HEK293 (cell line): Measurements from ENCODE around the gene SNAPC4.

Experiments used
- CTCF ChIA-PET: fragments of 350-600 bp; formaldehyde crosslinking; extraction: SDS; loops from one replicate; lab custom pipeline; 2021; ENCODE audit warnings: antibody characterized with exemption; lab: Yijun Ruan, JAX
- POLR2A ChIA-PET: fragments of 300-600 bp; formaldehyde crosslinking; extraction: SDS; loops from one replicate; lab custom pipeline; 2020; ENCODE audit warnings: antibody characterized with exemption, inconsistent platforms; lab: Yijun Ruan, JAX
- H3K27ac ChIP-seq: fragments of 200-500 bp; sonication (Bioruptor generic); 2 replicates; pipeline ENCODE4 v1.5.1; 2014; ENCODE audit warnings: low read depth, low read length, control low read depth, inconsistent platforms; ENCODE audit errors: extremely low read depth
- H3K36me3 ChIP-seq, 2 experiments: fragments of 200-500 bp in 1 of 2; sonication (Bioruptor generic) in 1 of 2; 1 replicate in 1 of 2; 2 replicates in 1 of 2; pipeline ENCODE4 v1.5.1; 2014 to 2017; ENCODE audit warnings: inconsistent platforms in 2 of 2, low read length in 2 of 2; ENCODE audit not compliant: control insufficient read depth in 2 of 2, insufficient read depth in 1 of 2
- H3K4me1 ChIP-seq: fragments of 200-500 bp; sonication (Bioruptor generic); 2 replicates; pipeline ENCODE4 v1.5.1; 2014; ENCODE audit warnings: mild to moderate bottlenecking, low read length, inconsistent platforms; ENCODE audit not compliant: control insufficient read depth, insufficient read depth
- H3K4me3 ChIP-seq: 2 replicates; pipeline ENCODE4 v1.5.1; 2011; ENCODE audit warnings: low read depth, mild to moderate bottlenecking, control low read depth, low read length, moderate library complexity
- H3K9me3 ChIP-seq: fragments of 200-500 bp; sonication (Bioruptor generic); 2 replicates; pipeline ENCODE4 v1.5.1; 2014; ENCODE audit warnings: low read depth, low read length, inconsistent platforms; ENCODE audit not compliant: control insufficient read depth, insufficient read depth
- GLIS2 ChIP-seq: fragments of 450-650 bp; formaldehyde crosslinking; IDR thresholded peaks from 2 replicates; pipeline ENCODE4 v1.5.1; 2016; ENCODE audit warnings: missing biosample characterization, missing genetic modification characterization
- HIC1 ChIP-seq: fragments of 450-650 bp; formaldehyde crosslinking; IDR thresholded peaks from 2 replicates; pipeline ENCODE4 v1.5.1; 2016; ENCODE audit warnings: missing biosample characterization, missing genetic modification characterization
- HOXA7 ChIP-seq: sonication (generic); formaldehyde crosslinking; IDR thresholded peaks from 2 replicates; pipeline ENCODE4 v1.8.1; 2022; ENCODE audit warnings: missing genetic modification reagents, borderline replicate concordance
- KLF16 ChIP-seq: fragments of 450-650 bp; formaldehyde crosslinking; IDR thresholded peaks from 2 replicates; pipeline ENCODE4 v1.5.1; 2017; ENCODE audit warnings: missing biosample characterization, missing genetic modification characterization
- KLF7 ChIP-seq: fragments of 450-650 bp; formaldehyde crosslinking; IDR thresholded peaks from 2 replicates; pipeline ENCODE4 v1.5.1; 2016; ENCODE audit warnings: missing biosample characterization, missing genetic modification characterization, borderline replicate concordance
- KLF8 ChIP-seq: fragments of 450-650 bp; formaldehyde crosslinking; IDR thresholded peaks from 2 replicates; pipeline ENCODE4 v1.5.1; 2016; ENCODE audit warnings: missing biosample characterization, missing genetic modification characterization
- MYNN ChIP-seq: fragments of 450-650 bp; formaldehyde crosslinking; IDR thresholded peaks from 2 replicates; pipeline ENCODE4 v1.5.1; 2016; ENCODE audit warnings: missing biosample characterization, missing genetic modification characterization, borderline replicate concordance
- PBX3 ChIP-seq: sonication (generic); formaldehyde crosslinking; IDR thresholded peaks from 2 replicates; pipeline ENCODE4 v1.8.1; 2022; ENCODE audit warnings: mild to moderate bottlenecking, moderate library complexity, missing genetic modification reagents
- PRDM1 ChIP-seq: fragments of 450-650 bp; formaldehyde crosslinking; IDR thresholded peaks from 2 replicates; pipeline ENCODE4; 2016; ENCODE audit warnings: missing biosample characterization, missing genetic modification characterization
- REPIN1 ChIP-seq: fragments of 450-650 bp; formaldehyde crosslinking; IDR thresholded peaks from 2 replicates; pipeline ENCODE4 v1.5.1; 2017; ENCODE audit warnings: missing biosample characterization, missing genetic modification characterization, low read depth
- ZBTB26 ChIP-seq: fragments of 450-650 bp; formaldehyde crosslinking; optimal IDR thresholded peaks from 2 replicates; pipeline ENCODE3; 2016; ENCODE audit warnings: missing biosample characterization, mild to moderate bottlenecking, missing genetic modification characterization
- ZBTB7A ChIP-seq: fragments of 450-650 bp; formaldehyde crosslinking; IDR thresholded peaks from 2 replicates; pipeline ENCODE4 v1.5.1; 2016; ENCODE audit warnings: low read depth, missing biosample characterization, missing genetic modification characterization
- ZFP69B ChIP-seq: fragments of 450-650 bp; formaldehyde crosslinking; IDR thresholded peaks from 2 replicates; pipeline ENCODE4 v1.5.1; 2016; ENCODE audit warnings: missing biosample characterization, missing genetic modification characterization
- ZNF16 ChIP-seq: fragments of 450-650 bp; formaldehyde crosslinking; IDR thresholded peaks from 2 replicates; pipeline ENCODE4 v1.5.1; 2016; ENCODE audit warnings: low read depth, missing biosample characterization, missing genetic modification characterization
- ZNF175 ChIP-seq: fragments of 450-650 bp; formaldehyde crosslinking; IDR thresholded peaks from 2 replicates; pipeline ENCODE4 v1.5.1; 2016; ENCODE audit warnings: missing biosample characterization, missing genetic modification characterization
- ZNF214 ChIP-seq: fragments of 450-650 bp; formaldehyde crosslinking; IDR thresholded peaks from 2 replicates; pipeline ENCODE4 v1.5.1; 2017; ENCODE audit warnings: missing biosample characterization, mild to moderate bottlenecking, missing genetic modification characterization, borderline replicate concordance
- ZNF24 ChIP-seq: fragments of 450-650 bp; formaldehyde crosslinking; IDR thresholded peaks from 2 replicates; pipeline ENCODE4 v1.5.1; 2016; ENCODE audit warnings: missing biosample characterization, missing genetic modification characterization
- ZNF274 ChIP-seq, 2 experiments: fragments of 200-500 bp in 1 of 2; fragments of 450-650 bp in 1 of 2; sonication (Bioruptor generic) in 1 of 2; formaldehyde crosslinking in 1 of 2; IDR thresholded peaks; 2 replicates each; pipeline versions ENCODE4 v1.5.1 to v1.6.1; 2014 to 2016; ENCODE audit warnings: borderline replicate concordance in 1 of 2, inconsistent platforms in 1 of 2, low read length in 1 of 2, missing biosample characterization in 1 of 2, missing genetic modification characterization in 1 of 2
- ZNF398 ChIP-seq: fragments of 450-650 bp; formaldehyde crosslinking; IDR thresholded peaks from 2 replicates; pipeline ENCODE4 v1.5.1; 2017; ENCODE audit warnings: missing biosample characterization, missing genetic modification characterization
- ZNF501 ChIP-seq: fragments of 450-650 bp; formaldehyde crosslinking; IDR thresholded peaks from 2 replicates; pipeline ENCODE4 v1.5.1; 2016; ENCODE audit warnings: missing biosample characterization, missing genetic modification characterization
- ZNF548 ChIP-seq: fragments of 450-650 bp; formaldehyde crosslinking; IDR thresholded peaks from 2 replicates; pipeline ENCODE4 v1.5.1; 2016; ENCODE audit warnings: missing biosample characterization, missing genetic modification characterization
- ZNF571 ChIP-seq: fragments of 450-650 bp; formaldehyde crosslinking; IDR thresholded peaks from 2 replicates; pipeline ENCODE4 v1.5.0; 2017; ENCODE audit warnings: missing biosample characterization, missing genetic modification characterization
- ZNF585B ChIP-seq: fragments of 450-650 bp; formaldehyde crosslinking; IDR thresholded peaks from 2 replicates; pipeline ENCODE4 v1.5.1; 2016; ENCODE audit warnings: missing biosample characterization, missing genetic modification characterization
- ZNF660 ChIP-seq: fragments of 450-650 bp; IDR thresholded peaks from 2 replicates; pipeline ENCODE4 v1.5.1; 2018; ENCODE audit warnings: missing biosample characterization, mild to moderate bottlenecking, missing genetic modification characterization
- ZNF677 ChIP-seq: fragments of 450-650 bp; IDR thresholded peaks from 2 replicates; pipeline ENCODE4 v1.5.0; 2018; ENCODE audit warnings: missing biosample characterization, mild to moderate bottlenecking, missing genetic modification characterization, moderate library complexity
- ZSCAN18 ChIP-seq: fragments of 450-650 bp; formaldehyde crosslinking; IDR thresholded peaks from 2 replicates; pipeline ENCODE4 v1.5.1; 2016; ENCODE audit warnings: missing biosample characterization, missing genetic modification characterization
- TF ChIP-seq, protein P1 (sequence below): fragments of 450-650 bp; formaldehyde crosslinking; IDR thresholded peaks from 2 replicates; pipeline ENCODE4; 2016; ENCODE audit warnings: missing biosample characterization, missing genetic modification characterization

The SNAPC4 gene

DNA sequence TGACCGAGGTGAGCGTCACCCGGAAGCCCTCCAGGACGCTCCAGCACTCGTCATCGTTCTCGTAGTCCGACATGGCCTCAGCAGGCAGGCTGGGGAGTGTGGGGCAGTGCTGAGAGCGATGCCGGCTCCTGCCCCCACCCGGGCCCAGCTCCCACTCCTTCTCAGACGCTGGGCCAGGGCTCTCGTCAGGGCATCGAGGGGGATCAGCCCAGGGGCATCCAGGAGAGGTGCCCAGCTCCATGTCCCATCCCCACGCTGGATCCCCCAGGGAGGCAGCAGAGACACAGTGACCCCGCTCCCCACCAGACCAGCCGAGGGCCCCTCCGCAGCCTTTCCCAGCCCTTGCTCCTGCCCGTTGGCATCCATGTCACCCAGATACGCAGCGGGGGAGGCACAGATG lies 28.0 kb downstream of the SNAPC4 start:
- no peak overlapping the region for H3K4me3 ChIP-seq

DNA sequence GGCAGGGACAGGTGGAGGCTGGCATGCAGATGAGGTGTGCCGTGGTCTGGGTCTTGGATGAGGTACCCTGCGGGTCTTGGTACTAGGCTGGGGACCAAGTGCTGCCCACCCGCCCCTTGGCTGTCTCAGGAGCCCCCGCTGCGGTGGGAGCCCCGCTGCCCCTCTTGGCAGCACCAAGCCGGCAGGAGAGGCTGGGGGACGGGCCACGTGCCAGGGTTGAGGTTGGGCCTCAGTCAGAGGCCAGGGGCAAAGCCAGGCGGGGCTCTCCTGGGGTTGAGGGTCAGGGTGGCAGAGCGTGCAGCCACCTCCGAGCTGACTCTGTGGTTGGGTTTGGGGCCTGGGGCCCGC lies 28.5 kb downstream of the SNAPC4 start:
- Histone ChIP-seq H3K9me3 (no peaks in the 10 kb centered on the region), H3K4me3 (no peak overlapping the region), H3K36me3 (peaks cover 0 to 22% of the 10 kb centered on the region in 2 experiments; a peak in 1 of 3 replicates), H3K27ac (no peak overlapping the region), H3K4me1 (no peaks in the 10 kb centered on the region)
- TF ChIP-seq ZNF175 (no peak), ZNF548 (tag by site-specific recombination) (no peak), ZNF677 (no peak), ZFP69B (tag by site-specific recombination) (no peak), ZBTB7A (no peak), ZNF501 (tag by site-specific recombination) (no peak), MYNN (tag by site-specific recombination) (no peak), PBX3 (no peak), ZNF214 (tag by site-specific recombination) (no peak), ZBTB26 (tag by site-specific recombination) (no peak), ZNF398 (tag by site-specific recombination) (no peak), GLIS2 (tag by site-specific recombination) (no peak)
- TF ChIP-seq, protein P1, sequence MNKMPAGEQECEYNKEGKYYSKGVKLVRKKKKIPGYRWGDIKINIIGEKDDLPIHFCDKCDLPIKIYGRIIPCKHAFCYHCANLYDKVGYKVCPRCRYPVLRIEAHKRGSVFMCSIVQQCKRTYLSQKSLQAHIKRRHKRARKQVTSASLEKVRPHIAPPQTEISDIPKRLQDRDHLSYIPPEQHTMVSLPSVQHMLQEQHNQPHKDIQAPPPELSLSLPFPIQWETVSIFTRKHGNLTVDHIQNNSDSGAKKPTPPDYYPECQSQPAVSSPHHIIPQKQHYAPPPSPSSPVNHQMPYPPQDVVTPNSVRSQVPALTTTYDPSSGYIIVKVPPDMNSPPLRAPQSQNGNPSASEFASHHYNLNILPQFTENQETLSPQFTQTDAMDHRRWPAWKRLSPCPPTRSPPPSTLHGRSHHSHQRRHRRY (tag by site-specific recombination): no peak
- ChIA-PET CTCF (interaction anchor here (0.5 to 1.3 kb wide), 3 partner anchors 8 to 58 kb away, joined by 3 to 8 read pairs (median 6); partner anchors contain the start of gene DNLZ), POLR2A (interaction anchor here (1.7 to 2.7 kb wide), 2 partner anchors 8 to 24 kb away, joined by 8 to 20 read pairs; partner anchors contain the start of gene DNLZ)

More for the DNA sequence above, 28.0 kb downstream of the SNAPC4 start:
- no peaks in the 10 kb centered on the region for H3K4me1 ChIP-seq
- TF ChIP-seq KLF8 (tag by site-specific recombination) (no peak), ZNF24 (tag by site-specific recombination) (no peak), HOXA7 (no peak), ZNF274 (IDR thresholded peaks at IDR 0.05; ENCODE audit: low read length) (no peak), ZNF274 (tag by site-specific recombination; IDR thresholded peaks at IDR 0.05; ENCODE audit: borderline replicate concordance) (no peak), ZNF16 (tag by site-specific recombination) (no peak), ZNF571 (tag by site-specific recombination) (no peak), ZNF214 (tag by site-specific recombination) (no peak), KLF7 (tag by site-specific recombination) (no peak), ZNF585B (tag by site-specific recombination) (no peak), ZNF175 (no peak), PRDM1 (tag by site-specific recombination) (no peak), KLF16 (tag by site-specific recombination) (no peak), HIC1 (tag by site-specific recombination) (no peak), REPIN1 (no peak), ZSCAN18 (no peak), ZFP69B (tag by site-specific recombination) (no peak), ZNF660 (tag by site-specific recombination) (no peak)
- POLR2A ChIA-PET: interaction anchor here (2.7 kb wide), 1 partner anchor 9 kb away, joined by 20 read pairs; the partner anchor contains the start of gene DNLZ
- H3K9me3 ChIP-seq: no peaks in the 10 kb centered on the region
- H3K27ac ChIP-seq: no peak overlapping the region
- peaks cover 0 to 27% of the 10 kb centered on the region in 2 experiments; a peak in 1 of 3 replicates for H3K36me3 ChIP-seq
- CTCF ChIA-PET: interaction anchor here (0.5 to 1.5 kb wide), 3 partner anchors 9 to 26 kb away, joined by 3 to 6 read pairs (median 5); partner anchors contain the start of gene DNLZ
